WTC11 (cell line): Measurements from ENCODE around the gene INPP5A. TPM values are rescaled to one million over a fixed set of nuclear protein-coding genes. Genes with fewer than 3 reads are reported as not detected.

Experiments
- ATAC-seq: fragments of 200-7000 bp; cut with Tn5 transposase; 2 replicates; pipeline ENCODE4 v1.10.0; 2021; ENCODE audit warnings: mild to moderate bottlenecking, moderate library complexity
- CTCF ChIA-PET: fragments of 300-600 bp; sonication (Branson Sonifier 250); formaldehyde crosslinking; loops from one replicate; lab custom pipeline; 2021; ENCODE audit warnings: antibody characterized with exemption; lab: Charles Lee
- POLR2A ChIA-PET: fragments of 350-600 bp; sonication (Branson Sonifier 250); formaldehyde crosslinking; loops from one replicate; lab custom pipeline; 2021; ENCODE audit warnings: antibody characterized with exemption; lab: Charles Lee
- DNase-seq: peaks from one replicate; pipeline ENCODE4 v3.0.0; 2021; ENCODE audit warnings: low spot score
- H3K27ac Mint-ChIP-seq: 2 replicates; pipeline ENCODE4 v1.8.0; 2021; ENCODE audit warnings: mixed read lengths
- H3K27me3 Mint-ChIP-seq: 2 replicates; pipeline ENCODE4 v1.8.0; 2021; ENCODE audit warnings: low read depth, mild to moderate bottlenecking, moderate library complexity, mixed read lengths
- H3K36me3 Mint-ChIP-seq: 2 replicates; pipeline ENCODE4 v1.8.0; 2021; ENCODE audit warnings: mixed read lengths
- H3K4me1 Mint-ChIP-seq: 2 replicates; pipeline ENCODE4 v1.8.0; 2022; ENCODE audit warnings: mixed read lengths
- H3K4me3 Mint-ChIP-seq: 2 replicates; pipeline ENCODE4 v1.8.0; 2021; ENCODE audit warnings: mild to moderate bottlenecking, moderate library complexity, mixed read lengths
- H3K9me3 Mint-ChIP-seq: 2 replicates; pipeline ENCODE4 v1.8.0; 2021; ENCODE audit warnings: mixed read lengths
- ARID4B ChIP-seq: sonication (generic); formaldehyde crosslinking; IDR thresholded peaks from 2 replicates; pipeline ENCODE4 v1.8.0; 2023; ENCODE audit warnings: missing genetic modification reagents, mild to moderate bottlenecking, borderline replicate concordance
- ATF1 ChIP-seq: sonication (generic); formaldehyde crosslinking; IDR thresholded peaks from 2 replicates; pipeline ENCODE4 v1.8.1; 2023; ENCODE audit warnings: mild to moderate bottlenecking, moderate library complexity, missing genetic modification reagents
- CREB1 ChIP-seq: sonication (generic); formaldehyde crosslinking; IDR thresholded peaks from 2 replicates; pipeline ENCODE4 v1.8.0; 2023; ENCODE audit warnings: mild to moderate bottlenecking, missing genetic modification reagents
- ELF4 ChIP-seq: sonication (generic); formaldehyde crosslinking; IDR thresholded peaks from 2 replicates; pipeline ENCODE4 v1.8.1; 2022; ENCODE audit warnings: low read depth, mild to moderate bottlenecking, moderate library complexity, missing genetic modification reagents
- HMGXB4 ChIP-seq: sonication (generic); formaldehyde crosslinking; IDR thresholded peaks from 2 replicates; pipeline ENCODE4 v1.8.1; 2023; ENCODE audit warnings: mild to moderate bottlenecking, moderate library complexity, missing genetic modification reagents
- IRF1 ChIP-seq: sonication (generic); formaldehyde crosslinking; IDR thresholded peaks from 2 replicates; pipeline ENCODE4 v1.8.0; 2023; ENCODE audit warnings: missing genetic modification reagents
- MLX ChIP-seq: sonication (generic); formaldehyde crosslinking; IDR thresholded peaks from 2 replicates; pipeline ENCODE4 v1.8.1; 2023; ENCODE audit warnings: mild to moderate bottlenecking, missing genetic modification reagents, moderate library complexity
- MYBL2 ChIP-seq: sonication (generic); formaldehyde crosslinking; IDR thresholded peaks from 2 replicates; pipeline ENCODE4 v1.8.1; 2023; ENCODE audit warnings: mild to moderate bottlenecking, moderate library complexity, missing genetic modification reagents
- NFYB ChIP-seq: sonication (generic); formaldehyde crosslinking; conservative IDR thresholded peaks from 2 replicates; pipeline ENCODE4 v1.8.0; 2022; ENCODE audit warnings: low read depth, missing genetic modification reagents
- NR1H2 ChIP-seq: sonication (generic); formaldehyde crosslinking; IDR thresholded peaks from 2 replicates; pipeline ENCODE4 v1.9.0; 2021; ENCODE audit warnings: mild to moderate bottlenecking, moderate library complexity, missing genetic modification reagents
- ZBTB43 ChIP-seq: sonication (generic); formaldehyde crosslinking; IDR thresholded peaks from 2 replicates; pipeline ENCODE4 v1.8.1; 2023; ENCODE audit warnings: mild to moderate bottlenecking, missing genetic modification reagents
- ZNF423 ChIP-seq: fragments of 250-450 bp; sonication (Bioruptor Pico); IDR thresholded peaks from 2 replicates; pipeline ENCODE4 v2.1.2; 2022; ENCODE audit warnings: mild to moderate bottlenecking, moderate library complexity
- ZNF532 ChIP-seq: fragments of 250-450 bp; sonication (Bioruptor Pico); IDR thresholded peaks from 2 replicates; pipeline ENCODE4 v1.9.0; 2021; ENCODE audit warnings: mild to moderate bottlenecking, borderline replicate concordance
- total RNA-seq: library from RNA; stranded (reverse); gene quantifications from 3 replicates; pipeline ENCODE4 v1.2.3, GENCODE V29; 2021

The INPP5A gene
- total RNA-seq, 1 experiment from 2014 or later = 22.1 TPM

GRCh38 chr10:132827861-132828539 lies 290.4 kb downstream of the INPP5A start:
- H3K36me3 Mint-ChIP-seq = peaks cover 11% of the 10 kb centered on the region
- ChIA-PET CTCF (no interaction called here), POLR2A (no interaction called here)
- H3K4me1 Mint-ChIP-seq = no peaks in the 10 kb centered on the region
- H3K9me3 Mint-ChIP-seq = peaks cover 9% of the 10 kb centered on the region
- peaks cover 6% of the 10 kb centered on the region; the same call in 1 of the 2 replicates for H3K27me3 Mint-ChIP-seq
- ATAC-seq = no peak
- no peak for DNase-seq
- H3K4me3 Mint-ChIP-seq = no peak overlapping the region
- TF ChIP-seq MLX = no peak
- TF ChIP-seq ZNF532 (CRISPR knock-in tag) = no peak
- no peak for TF ChIP-seq ELF4 (CRISPR knock-in tag)
- no peak for TF ChIP-seq ZNF423 (CRISPR knock-in tag)
- TF ChIP-seq CREB1 (CRISPR knock-in tag) = no peak
- no peak for TF ChIP-seq ZBTB43
- TF ChIP-seq HMGXB4 (CRISPR knock-in tag) = no peak
- no peak for TF ChIP-seq ATF1
- TF ChIP-seq NR1H2 = no peak
- no peak for TF ChIP-seq IRF1
- no peak for TF ChIP-seq NFYB (CRISPR knock-in tag)
- no peak for TF ChIP-seq MYBL2 (CRISPR knock-in tag)
- TF ChIP-seq ARID4B (CRISPR knock-in tag) = no peak
- no peak overlapping the region for H3K27ac Mint-ChIP-seq
